Cardiac muscle cell (in vitro differentiated cells and primary cell): ENCODE data around the gene TBCD. TPM values are rescaled to one million over a fixed set of nuclear protein-coding genes. Genes with fewer than 3 reads are reported as not detected.

ENCODE experiments used
- DNase-seq, 2 donors: peaks; one replicate each; pipeline versions ENCODE4 v3.0.0 to v3.0.0-alpha.2; 2010 to 2017; ENCODE audit warnings: low read depth in 1 of 2, low spot score in 1 of 2
- H3K27ac ChIP-seq: fragments of 200-600 bp; sonication (generic); 2 replicates; pipeline ENCODE4 v1.5.1; 2016
- H3K27me3 ChIP-seq: fragments of 200-600 bp; sonication (generic); 2 replicates; pipeline ENCODE4 v1.6.0; 2016; ENCODE audit warnings: control low read depth
- H3K36me3 ChIP-seq: fragments of 200-600 bp; sonication (generic); 2 replicates; pipeline ENCODE4 v1.5.1; 2016; ENCODE audit warnings: control low read depth
- H3K4me1 ChIP-seq: fragments of 200-600 bp; sonication (generic); 2 replicates; pipeline ENCODE4 v1.8.1; 2017; ENCODE audit warnings: low read depth, mild to moderate bottlenecking, mixed run types
- H3K4me3 ChIP-seq: fragments of 200-600 bp; sonication (generic); 2 replicates; pipeline ENCODE4 v1.5.1; 2016; ENCODE audit warnings: mild to moderate bottlenecking
- H3K9me3 ChIP-seq: fragments of 200-600 bp; sonication (generic); 2 replicates; pipeline ENCODE4 v1.5.1; 2017; ENCODE audit warnings: low read depth, mild to moderate bottlenecking, control low read depth
- polyA plus RNA-seq: library from polyadenylated mRNA; unstranded; fragments of >200 nt; fragmentation: Nextera tagmentation; extraction: Ambion mirVana; gene quantifications from 2 replicates; pipeline ENCODE4 v1.2.1, GENCODE V29; 2016
- total RNA-seq: library from RNA; depleted of rRNA; stranded (reverse); fragments of >200 nt; gene quantifications from 2 replicates; pipeline ENCODE4 v1.2.3, GENCODE V29; 2016
- TF ChIP-seq, protein P1 (sequence below): IDR thresholded peaks from 2 replicates; pipeline ENCODE4 v1.5.1; 2012; ENCODE audit warnings: low read depth, mild to moderate bottlenecking, low read length

Gene TBCD
- total and polyA plus RNA-seq, 2 experiments from 2014 or later, result 55.7 to 66.0 TPM

DNA sequence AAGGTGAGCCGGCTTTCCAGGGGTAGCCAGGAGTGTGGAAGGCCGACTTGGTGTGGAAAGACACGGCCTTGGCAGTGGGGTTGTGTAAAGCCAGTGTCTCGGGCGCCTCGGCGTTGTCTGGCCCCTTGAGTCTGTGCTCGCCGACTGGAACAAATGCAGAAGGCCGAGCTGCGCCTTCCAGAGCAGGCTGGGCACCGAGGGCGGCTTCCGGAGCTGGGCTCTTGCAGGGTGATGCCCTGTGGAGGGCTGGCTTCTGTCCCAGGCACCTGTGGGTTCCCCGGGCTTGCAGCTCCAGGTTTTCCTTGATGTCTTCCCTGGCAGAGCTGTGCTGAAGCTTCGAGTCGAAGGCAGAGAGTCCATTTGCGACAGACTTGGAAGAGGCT, 79.9 kb downstream of the TBCD start:
- TF ChIP-seq, protein P1, sequence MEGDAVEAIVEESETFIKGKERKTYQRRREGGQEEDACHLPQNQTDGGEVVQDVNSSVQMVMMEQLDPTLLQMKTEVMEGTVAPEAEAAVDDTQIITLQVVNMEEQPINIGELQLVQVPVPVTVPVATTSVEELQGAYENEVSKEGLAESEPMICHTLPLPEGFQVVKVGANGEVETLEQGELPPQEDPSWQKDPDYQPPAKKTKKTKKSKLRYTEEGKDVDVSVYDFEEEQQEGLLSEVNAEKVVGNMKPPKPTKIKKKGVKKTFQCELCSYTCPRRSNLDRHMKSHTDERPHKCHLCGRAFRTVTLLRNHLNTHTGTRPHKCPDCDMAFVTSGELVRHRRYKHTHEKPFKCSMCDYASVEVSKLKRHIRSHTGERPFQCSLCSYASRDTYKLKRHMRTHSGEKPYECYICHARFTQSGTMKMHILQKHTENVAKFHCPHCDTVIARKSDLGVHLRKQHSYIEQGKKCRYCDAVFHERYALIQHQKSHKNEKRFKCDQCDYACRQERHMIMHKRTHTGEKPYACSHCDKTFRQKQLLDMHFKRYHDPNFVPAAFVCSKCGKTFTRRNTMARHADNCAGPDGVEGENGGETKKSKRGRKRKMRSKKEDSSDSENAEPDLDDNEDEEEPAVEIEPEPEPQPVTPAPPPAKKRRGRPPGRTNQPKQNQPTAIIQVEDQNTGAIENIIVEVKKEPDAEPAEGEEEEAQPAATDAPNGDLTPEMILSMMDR, result no peak
- no peak overlapping the region for H3K4me3 ChIP-seq
- H3K36me3 ChIP-seq, result no peaks in the 10 kb centered on the region
- no peaks in the 10 kb centered on the region for H3K27me3 ChIP-seq
- no peak overlapping the region for H3K27ac ChIP-seq
- no peak for DNase-seq
- H3K9me3 ChIP-seq, result no peaks in the 10 kb centered on the region
- peaks cover 7% of the 10 kb centered on the region for H3K4me1 ChIP-seq

DNA sequence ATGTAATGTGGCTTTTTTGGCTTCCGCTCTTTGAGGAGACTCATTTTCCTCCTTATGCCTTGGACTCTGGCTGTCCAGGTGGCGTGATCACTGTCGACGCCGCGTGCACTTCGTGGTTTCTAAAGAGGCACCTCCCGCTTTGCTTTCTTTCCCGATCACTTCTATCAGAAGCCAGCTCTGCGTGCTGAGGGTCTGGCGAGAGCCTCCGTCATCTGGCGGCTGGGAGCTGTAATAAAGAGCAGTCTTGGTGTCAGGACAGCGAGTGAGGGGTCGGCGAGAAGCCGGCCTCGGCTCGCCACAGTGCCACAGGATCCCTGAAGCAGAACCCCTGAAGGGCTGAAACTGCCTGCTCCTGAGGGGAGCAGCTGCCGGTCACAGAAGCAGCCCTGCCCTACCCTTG, 80.5 kb downstream of the TBCD start:
- peak overlapping the region; percentile 39 for H3K27ac ChIP-seq
- DNase-seq, result no peak
- TF ChIP-seq, protein P1, result no peak

DNA sequence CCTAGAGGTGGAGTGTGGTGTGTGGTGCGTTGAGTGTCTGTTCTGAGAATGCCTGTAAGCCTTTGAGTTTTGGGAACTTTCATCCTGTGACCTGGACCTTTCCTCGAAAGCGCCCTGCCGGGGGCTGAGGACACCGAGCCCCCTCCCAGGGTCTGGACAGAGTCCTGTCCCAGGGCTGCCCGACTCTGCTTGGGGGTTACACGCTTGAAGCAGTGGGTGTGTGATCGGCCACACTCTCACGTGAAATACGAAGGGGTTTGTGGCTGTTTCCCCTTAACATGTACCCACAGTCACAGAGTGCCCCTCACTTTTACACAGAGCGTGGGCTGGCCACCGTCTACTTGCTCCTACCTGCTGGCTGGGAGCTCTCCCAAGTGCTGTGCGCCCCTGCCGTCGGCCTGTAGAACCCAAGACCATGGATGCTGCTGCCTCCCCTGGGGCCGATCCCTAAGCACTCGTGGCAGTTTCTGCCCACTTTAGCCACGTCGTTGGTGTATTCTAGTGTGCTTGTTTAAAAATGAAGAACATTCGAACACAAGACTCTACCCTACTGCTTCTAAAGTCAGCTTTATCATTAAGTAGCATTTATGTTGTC, 81.1 kb downstream of the TBCD start:
- Histone ChIP-seq H3K4me3 (no peak overlapping the region), H3K27me3 (no peaks in the 10 kb centered on the region), H3K9me3 (no peaks in the 10 kb centered on the region), H3K36me3 (no peaks in the 10 kb centered on the region), H3K27ac (no peak overlapping the region), H3K4me1 (no peaks in the 10 kb centered on the region)
- DNase-seq, result no peak
- TF ChIP-seq, protein P1, result no peak

More for the DNA sequence above, 80.5 kb downstream of the TBCD start:
- Histone ChIP-seq H3K4me3 (no peak overlapping the region), H3K36me3 (no peaks in the 10 kb centered on the region), H3K9me3 (no peaks in the 10 kb centered on the region), H3K4me1 (peaks cover under 1% of the 10 kb centered on the region), H3K27me3 (no peaks in the 10 kb centered on the region)

DNA sequence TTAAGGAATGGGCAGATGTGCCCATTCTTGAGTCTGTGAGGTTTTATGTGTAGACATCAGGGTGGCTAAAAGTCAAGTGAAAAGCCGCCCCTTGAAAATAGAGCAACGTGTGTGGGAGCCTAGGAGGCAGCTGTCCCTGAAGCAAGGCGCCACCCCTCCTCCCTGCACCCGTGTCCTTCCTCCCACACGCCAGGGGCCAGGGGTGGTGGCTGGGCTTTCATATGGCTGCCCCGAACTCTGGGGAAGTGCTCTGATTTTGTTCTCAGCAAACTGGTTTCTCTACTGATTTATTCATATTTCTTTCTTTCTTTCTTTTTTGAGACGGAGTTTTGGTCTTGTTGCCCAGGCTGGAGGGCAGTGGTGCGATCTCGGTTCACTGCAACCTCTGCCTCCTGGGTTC, 83.3 kb downstream of the TBCD start:
- Histone ChIP-seq H3K36me3 (no peaks in the 10 kb centered on the region), H3K27me3 (no peaks in the 10 kb centered on the region), H3K27ac (no peak overlapping the region), H3K9me3 (no peaks in the 10 kb centered on the region), H3K4me3 (no peak overlapping the region), H3K4me1 (no peaks in the 10 kb centered on the region)
- no peak for DNase-seq
- TF ChIP-seq, protein P1, result no peak

DNA sequence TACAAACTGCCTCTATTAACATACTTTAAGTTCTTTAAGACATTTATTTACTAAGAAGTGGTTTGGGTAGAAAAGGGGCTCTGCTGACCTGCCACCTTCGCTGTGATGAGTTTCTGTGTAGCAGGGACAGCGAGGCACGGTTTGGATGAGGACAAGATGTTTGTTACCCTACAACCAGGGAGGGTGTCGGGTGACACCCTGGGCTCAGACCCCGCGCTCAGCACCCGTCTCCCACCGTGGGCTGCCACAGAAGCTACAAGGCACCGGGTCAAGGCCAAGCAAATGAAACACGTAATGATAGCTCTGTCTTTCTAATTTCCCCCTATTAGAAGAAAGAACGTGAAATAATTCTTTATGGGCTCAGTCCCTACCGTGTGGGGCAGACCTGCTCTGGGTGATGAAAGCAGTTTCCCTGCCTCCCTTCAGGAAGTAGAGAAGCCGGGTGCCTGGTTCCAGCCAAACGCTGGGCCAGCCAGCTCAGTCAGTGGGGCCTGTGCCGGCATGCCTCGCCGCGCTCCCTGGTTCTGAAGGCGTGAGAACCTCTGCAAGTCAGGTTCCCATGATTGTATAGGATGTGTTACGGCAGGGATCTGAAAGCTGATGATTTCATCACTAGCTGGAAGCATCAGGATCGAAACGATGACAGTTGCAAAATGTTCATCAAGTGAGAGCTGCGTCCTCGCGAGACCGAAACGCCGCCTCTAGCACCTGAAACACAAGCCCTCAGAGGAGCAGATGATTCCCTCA, 84.1 kb downstream of the TBCD start:
- no peaks in the 10 kb centered on the region for H3K36me3 ChIP-seq
- no peaks in the 10 kb centered on the region for H3K27me3 ChIP-seq
- H3K4me3 ChIP-seq, result no peak overlapping the region
- TF ChIP-seq, protein P1, result no peak
- no peaks in the 10 kb centered on the region for H3K9me3 ChIP-seq
- no peak overlapping the region for H3K27ac ChIP-seq
- no peaks in the 10 kb centered on the region for H3K4me1 ChIP-seq
- DNase-seq, result no peak
